Heart right ventricle (tissue), 16 donors: ENCODE data around the gene CLEC4G. TPM values are rescaled to one million over a fixed set of nuclear protein-coding genes. Genes with fewer than 3 reads are reported as not detected.

Source experiments
- ATAC-seq, 8 donors: fragments of 200-7000 bp; cut with Tn5 transposase; one replicate each; pipeline ENCODE4 v1.9.1; 2020; ENCODE audit warnings: mild to moderate bottlenecking in 8 of 8, moderate library complexity in 8 of 8, moderate number of reproducible peaks in 1 of 8
- DNase-seq, 2 donors: peaks; one replicate each; pipeline ENCODE4 v3.0.0-alpha.2; 2020
- H3K27ac ChIP-seq, 10 donors: fragments of 200-600 bp; sonication (generic) in 2 of 10; one replicate each; pipeline versions ENCODE4 v1.5.0 to v1.8.0; 2020 to 2022; ENCODE audit warnings: mild to moderate bottlenecking in 3 of 10
- H3K27me3 ChIP-seq, 7 donors: fragments of 200-600 bp; one replicate each; pipeline ENCODE4 v1.8.0; 2021 to 2022; ENCODE audit warnings: mild to moderate bottlenecking in 2 of 7
- H3K36me3 ChIP-seq, 9 donors: fragments of 200-600 bp; sonication (generic) in 1 of 9; one replicate each; pipeline versions ENCODE4 v1.5.0 to v1.8.0; 2020 to 2022; ENCODE audit warnings: mild to moderate bottlenecking in 2 of 9
- H3K4me1 ChIP-seq, 9 donors: fragments of 200-600 bp; sonication (generic) in 1 of 9; one replicate each; pipeline versions ENCODE4 v1.5.0 to v1.8.0; 2020 to 2022; ENCODE audit warnings: mild to moderate bottlenecking in 4 of 9
- H3K4me3 ChIP-seq, 10 donors: fragments of 200-600 bp; sonication (generic) in 2 of 10; one replicate each; pipeline versions ENCODE4 v1.5.0 to v1.8.0; 2020 to 2022; ENCODE audit warnings: mild to moderate bottlenecking in 7 of 10, moderate library complexity in 2 of 10
- H3K9me3 ChIP-seq, 11 donors: fragments of 200-600 bp in 10 of 11; sonication (generic) in 2 of 11; one replicate each; pipeline versions ENCODE4 v1.5.0 to v1.8.0; 2013 to 2022; ENCODE audit warnings: mild to moderate bottlenecking in 2 of 11, control low read depth in 1 of 11, moderate library complexity in 1 of 11
- CTCF ChIP-seq, 9 donors: fragments of 200-600 bp; sonication (generic) in 2 of 9; IDR thresholded peaks; one replicate each; pipeline versions ENCODE4 v1.5.0 to v1.8.0; 2021 to 2022; ENCODE audit warnings: antibody characterized with exemption in 9 of 9, mild to moderate bottlenecking in 5 of 9, moderate library complexity in 1 of 9
- WGBS, 2 donors: extraction: QIAGEN DNeasy Blood & Tissue Kit; methylation state at CpG; one replicate each; pipeline ENCODE4 v1.1.7; 2013; ENCODE audit warnings: inconsistent platforms in 1 of 2; 5-methylcytosine and 5-hydroxymethylcytosine counted together
- intact Hi-C, 10 donors: fragments of 100-400 bp; cut with DNase I; formaldehyde crosslinking; loops; one replicate each; pipeline versions ENCODE4 v1.11.1 to v1.14.2; 2022
- polyA plus RNA-seq, 2 donors: library from polyadenylated mRNA; stranded (reverse); fragments of 200-250 nt; gene quantifications; one replicate each; pipeline ENCODE4 v1.2.3, GENCODE V29; 2013
- total RNA-seq, 10 donors: library from RNA; stranded (reverse); fragmentation: NEBNext Ultra II Directional in 3 of 10; extraction: Animal tissue kit (Norgen Biotek cat#: 25700) in 3 of 10; gene quantifications; one replicate each; pipeline versions ENCODE4 v1.2.1 to v1.2.4, GENCODE V29; 2021 to 2023
- donor health status: Arrhythmogenic right ventricular cardiomyopathy.
- donor health status: ischemic (EF 13 %, LVEDD 7.1; RV severe dilation, severe dysfunction).
- donor health status: healthy with polysubstance abuse.
- donor health status: DM: no; HTN: yes; CAD: no.
- donor health status: DM: no; HTN: no; CAD: no.
- donor health status: ischemic (EF 25% LVEDD 6.9; RV normal size, moderate dysfunction).
- donor health status: ischemic (EF 25% LVEDD 5.7; RV mildly dilated, moderate dysfunction).
- donor health status: healthy.
- donor health status: DM: yes; HTN: yes; CAD: no.
- donor health status: Ischemic cardiomyopathy.
- donor health status: ischemic (EF 35%, LVEDD 5.7; RV mildly dilated, moderate dysfunction).
- donor health status: nonischemic (EF 11% LVEDD 7.7; RV severe dilation, severe dysfunction).
- donor health status: DM: yes; HTN: yes; CAD: no.
- donor health status: PGD.
- donor health status: ischemic (EF 29% LVEDD 5.4; RV normal size, mild dysfunction).
- donor health status: nonischemic (EF 23%, LVEDD 6.1; RV moderate dilation, normal function).

Gene CLEC4G
- total and polyA plus RNA-seq, 12 donors: 0.20 to 4.2 (median 0.73) TPM; not detected in 3

GRCh38 chr19:7731615-7732014 lies 295 bp downstream of the CLEC4G start:
- no peak for TF ChIP-seq CTCF (IDR thresholded peaks at IDR 0.05)
- Histone ChIP-seq H3K27me3 (peaks cover 8 to 74% (median 54%) of the 10 kb centered on the region in 7 donors), H3K4me3 (peak overlapping the region in 1 of 10 donors; percentile 5), H3K27ac (no peak overlapping the region), H3K9me3 (no peaks in the 10 kb centered on the region), H3K4me1 (peaks cover 0 to 22% (median 0%) of the 10 kb centered on the region in 9 donors), H3K36me3 (no peaks in the 10 kb centered on the region)
- ATAC-seq: no peak
- 65 to 69% methylated on average over 5 of the region's 5 CpGs for WGBS, 2 donors
- DNase-seq: no peak
- intact Hi-C loops: no loop called here

GRCh38 chr19:7731218-7731595 lies 703 bp downstream of the CLEC4G start:
- no peak for TF ChIP-seq CTCF (IDR thresholded peaks at IDR 0.05)
- no peak for ATAC-seq
- peaks cover 0 to 22% (median 0%) of the 10 kb centered on the region in 9 donors for H3K4me1 ChIP-seq
- H3K4me3 ChIP-seq: peak overlapping the region in 1 of 10 donors; percentile 5
- DNase-seq: no peak
- H3K27ac ChIP-seq: no peak overlapping the region
- WGBS, 2 donors: 52 to 55% methylated on average over 39 of the region's 39 CpGs
- no peaks in the 10 kb centered on the region for H3K9me3 ChIP-seq
- H3K36me3 ChIP-seq: no peaks in the 10 kb centered on the region
- H3K27me3 ChIP-seq: peaks cover 8 to 77% (median 54%) of the 10 kb centered on the region in 7 donors
- intact Hi-C loops: no loop called here

GRCh38 chr19:7730286-7731217 lies 1.4 kb downstream of the CLEC4G start:
- peaks cover 8 to 84% (median 54%) of the 10 kb centered on the region in 7 donors for H3K27me3 ChIP-seq

More at GRCh38 chr19:7730286-7731217, 1.4 kb downstream of the CLEC4G start:
- intact Hi-C loops: no loop called here
- Histone ChIP-seq H3K27ac (no peak overlapping the region), H3K9me3 (no peaks in the 10 kb centered on the region), H3K36me3 (no peaks in the 10 kb centered on the region), H3K4me1 (peaks cover 0 to 22% (median 0%) of the 10 kb centered on the region in 9 donors), H3K4me3 (peak overlapping the region in 1 of 10 donors; percentile 35)
- DNase-seq: no peak
- no peak for TF ChIP-seq CTCF (IDR thresholded peaks at IDR 0.05)
- 4 to 5% methylated on average over 71 to 78 of the region's 78 CpGs for WGBS, 2 donors
- ATAC-seq: peak in 2 of 8 donors; percentile 29 to 41
